B cell (primary cell): ENCODE results near the gene RPRD1A. TPM values are rescaled to one million over a fixed set of nuclear protein-coding genes. Genes with fewer than 3 reads are reported as not detected.

Experiments
- ATAC-seq: fragments of 200-7000 bp; cut with Tn5 transposase; one replicate; pipeline ENCODE4 v1.10.0; 2021; ENCODE audit warnings: low read depth, mild to moderate bottlenecking, moderate number of reproducible peaks, moderate library complexity
- CTCF ChIA-PET: fragments of 350-600 bp; sonication (Branson Sonifier 250); formaldehyde crosslinking; loops from one replicate; lab custom pipeline; 2021; ENCODE audit warnings: antibody characterized with exemption, inconsistent platforms; lab: Charles Lee
- POLR2A ChIA-PET: fragments of 350-600 bp; sonication (Branson Sonifier 250); formaldehyde crosslinking; loops from one replicate; lab custom pipeline; 2021; ENCODE audit warnings: antibody characterized with exemption; lab: Charles Lee
- DNase-seq: peaks from one replicate; pipeline ENCODE4 v3.0.0; 2013
- H2AFZ ChIP-seq: 2 replicates; pipeline ENCODE4 v1.6.1; 2012; ENCODE audit warnings: mild to moderate bottlenecking, low read depth, low read length; ENCODE audit not compliant: insufficient read depth, poor library complexity, severe bottlenecking
- H3K27ac ChIP-seq, 2 donors: 1 replicate in 1 of 2; 2 replicates in 1 of 2; pipeline ENCODE4 v1.5.1; 2012 to 2013; ENCODE audit warnings: low read length in 2 of 2, mild to moderate bottlenecking in 2 of 2, moderate library complexity in 1 of 2
- H3K27me3 ChIP-seq, 4 experiments: fragments of 200-600 bp in 1 of 4; sonication (generic) in 1 of 4; replicated peaks in 1 of 4; 1 replicate in 2 of 4; 2 replicates in 2 of 4; pipeline versions ENCODE4 v1.6.1 to v1.7.0; 2013 to 2016; ENCODE audit warnings: low read length in 3 of 4, mild to moderate bottlenecking in 2 of 4, mixed read lengths in 1 of 4, moderate library complexity in 1 of 4; ENCODE audit not compliant: insufficient read depth in 4 of 4, control insufficient read depth in 3 of 4; ENCODE audit errors: control extremely low read depth in 1 of 4
- H3K36me3 ChIP-seq, 2 experiments: replicated peaks in 1 of 2; 1 replicate in 1 of 2; 2 replicates in 1 of 2; pipeline versions ENCODE4 v1.6.1 to v1.7.1; 2013; ENCODE audit warnings: low read length in 1 of 2; ENCODE audit not compliant: insufficient read depth in 2 of 2, control insufficient read depth in 1 of 2; ENCODE audit errors: control extremely low read depth in 1 of 2, extremely low read depth in 1 of 2
- H3K4me1 ChIP-seq, 2 donors: fragments of 200-600 bp in 1 of 2; sonication (generic) in 1 of 2; 1 replicate in 1 of 2; 2 replicates in 1 of 2; pipeline versions ENCODE4 v1.5.1 to v1.6.1; 2013 to 2017; ENCODE audit warnings: low read length in 2 of 2; ENCODE audit not compliant: control insufficient read depth in 2 of 2, insufficient read depth in 2 of 2
- H3K4me2 ChIP-seq: replicated peaks from 2 replicates; pipeline ENCODE3; 2012; ENCODE audit warnings: mild to moderate bottlenecking, low read depth, low read length; ENCODE audit not compliant: poor library complexity, severe bottlenecking
- H3K4me3 ChIP-seq, 5 experiments: fragments of 200-600 bp in 1 of 5; sonication (generic) in 1 of 5; 1 replicate in 3 of 5; 2 replicates in 2 of 5; pipeline versions ENCODE4 v1.5.1 to v1.7.0; 2011 to 2016; ENCODE audit warnings: low read length in 4 of 5, mild to moderate bottlenecking in 4 of 5, low read depth in 2 of 5, control low read depth in 1 of 5, moderate library complexity in 1 of 5; ENCODE audit not compliant: insufficient read depth in 1 of 5; ENCODE audit errors: control extremely low read depth in 1 of 5, extremely low read depth in 1 of 5
- H3K79me2 ChIP-seq: fragments of 200-600 bp; sonication (generic); one replicate; pipeline ENCODE4 v1.6.0; 2016; ENCODE audit warnings: low read length; ENCODE audit not compliant: control insufficient read depth, insufficient read depth
- H3K9ac ChIP-seq: fragments of 200-600 bp; sonication (generic); 2 replicates; pipeline ENCODE4 v1.6.1; 2017; ENCODE audit warnings: mild to moderate bottlenecking, low read length, moderate library complexity
- H3K9me3 ChIP-seq, 3 donors: one replicate each; pipeline versions ENCODE4 v1.6.1 to v1.7.1; 2013; ENCODE audit warnings: low read length in 2 of 3; ENCODE audit not compliant: control insufficient read depth in 2 of 3, insufficient read depth in 1 of 3; ENCODE audit errors: control extremely low read depth in 1 of 3
- H4K20me1 ChIP-seq: 2 replicates; pipeline ENCODE4 v1.6.0; 2012; ENCODE audit warnings: mild to moderate bottlenecking, low read length; ENCODE audit not compliant: insufficient read depth, control insufficient read depth, poor library complexity, severe bottlenecking
- H3K27ac Mint-ChIP-seq: one replicate; pipeline ENCODE4 v1.8.0; 2021; ENCODE audit warnings: mixed read lengths
- H3K27me3 Mint-ChIP-seq: one replicate; pipeline ENCODE4 v1.8.0; 2021; ENCODE audit warnings: mixed read lengths
- H3K4me1 Mint-ChIP-seq: one replicate; pipeline ENCODE4 v1.8.0; 2021; ENCODE audit warnings: mixed read lengths
- H3K4me3 Mint-ChIP-seq: one replicate; pipeline ENCODE4 v1.8.0; 2021; ENCODE audit warnings: mixed read lengths
- H3K9me3 Mint-ChIP-seq: one replicate; pipeline ENCODE4 v1.8.0; 2022; ENCODE audit warnings: mixed read lengths; ENCODE audit not compliant: insufficient read depth
- CTCF ChIP-seq: fragments of 200-600 bp; IDR thresholded peaks from one replicate; pipeline ENCODE4 v1.8.0; 2022; ENCODE audit warnings: antibody characterized with exemption, mild to moderate bottlenecking
- EZH2 ChIP-seq: IDR thresholded peaks from 2 replicates; pipeline ENCODE4 v1.6.1; 2012; ENCODE audit warnings: borderline replicate concordance, low read depth, mild to moderate bottlenecking, moderate library complexity, low read length; ENCODE audit not compliant: insufficient read depth, poor library complexity, severe bottlenecking
- WGBS: methylation state at CpG from one replicate; pipeline ENCODE4 v1.1.5; 2013; ENCODE audit warnings: missing lambda C conversion rate; ENCODE audit not compliant: insufficient coverage; 5-methylcytosine and 5-hydroxymethylcytosine counted together
- intact Hi-C: fragments of 100-400 bp; cut with micrococcal nuclease; formaldehyde crosslinking; loops from one replicate; pipeline ENCODE4 v1.10.0; 2022
- polyA plus RNA-seq: library from polyadenylated mRNA; depleted of rRNA; stranded (reverse); fragments of >200 nt; gene quantifications from 2 replicates; pipeline ENCODE4 v1.2.3, GENCODE V29; 2012
- total RNA-seq, 2 donors: library from RNA; stranded (reverse); fragments of 120-200 nt in 1 of 2; gene quantifications; 1 replicate in 1 of 2; 2 replicates in 1 of 2; pipeline versions ENCODE4 v1.2.3 to v1.2.4, GENCODE V29; 2013 to 2022

Gene RPRD1A
- total and polyA plus RNA-seq, 2 donors (not counting 1 experiment from before 2014, with no cell fraction given): 27.6 to 62.6 TPM

GRCh38 chr18:35956226-35956625 lies 111.1 kb downstream of the RPRD1A start:
- intact Hi-C loops: no loop called here
- CTCF ChIA-PET: no interaction called here

DNA sequence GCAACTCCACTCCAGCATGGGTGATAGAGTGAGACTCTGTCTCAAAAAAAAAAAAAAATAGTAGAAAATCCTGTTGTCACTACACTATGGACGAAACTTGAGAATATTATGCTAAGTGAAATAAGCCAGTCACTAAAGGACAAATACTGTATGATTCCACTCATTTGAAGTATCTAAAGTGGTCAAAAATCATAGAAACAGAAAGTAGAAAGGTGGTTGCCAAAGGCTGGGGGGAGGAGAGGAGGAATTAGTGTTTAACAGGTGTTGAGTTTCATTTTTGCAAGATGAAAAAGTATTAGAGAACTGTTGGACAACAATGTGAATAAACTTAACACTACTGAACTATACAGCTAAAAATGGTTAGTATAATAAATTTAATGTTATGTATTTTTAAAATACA lies 113.7 kb downstream of the RPRD1A start:
- H3K4me3 Mint-ChIP-seq: no peak overlapping the region
- peaks cover 0 to 12% (median 9%) of the 10 kb centered on the region in 4 experiments for H3K27me3 ChIP-seq
- peaks cover 10% of the 10 kb centered on the region for H3K4me1 Mint-ChIP-seq
- peaks cover 55% of the 10 kb centered on the region for H3K27me3 Mint-ChIP-seq
- TF ChIP-seq EZH2 (no peak), CTCF (no peak)
- ChIA-PET CTCF (no interaction called here), POLR2A (no interaction called here)
- H3K4me1 ChIP-seq: peaks cover 7 to 8% of the 10 kb centered on the region in 2 donors
- no CpG with 5 or more reads among the region's 1 CpG for WGBS
- no peak overlapping the region for H3K9ac ChIP-seq
- no peaks in the 10 kb centered on the region for H3K9me3 Mint-ChIP-seq
- no peak overlapping the region for H3K27ac ChIP-seq
- H3K9me3 ChIP-seq: peaks cover 0 to 6% (median 0%) of the 10 kb centered on the region in 3 donors
- ATAC-seq: no peak
- H3K4me2 ChIP-seq: no peak overlapping the region
- intact Hi-C loops: no loop called here
- no peaks in the 10 kb centered on the region for H3K36me3 ChIP-seq
- H3K27ac Mint-ChIP-seq: no peak overlapping the region
- no peak for DNase-seq
- H4K20me1 ChIP-seq: no peaks in the 10 kb centered on the region
- H2AFZ ChIP-seq: no peak overlapping the region
- no peak overlapping the region for H3K4me3 ChIP-seq
- H3K79me2 ChIP-seq: no peaks in the 10 kb centered on the region

More at GRCh38 chr18:35956226-35956625, 111.1 kb downstream of the RPRD1A start:
- H3K4me3 ChIP-seq: no peak overlapping the region
- ATAC-seq: no peak
- no peaks in the 10 kb centered on the region for H3K79me2 ChIP-seq
- peaks cover 0 to 8% (median 1%) of the 10 kb centered on the region in 4 experiments for H3K27me3 ChIP-seq
- TF ChIP-seq EZH2 (no peak), CTCF (no peak)
- POLR2A ChIA-PET: no interaction called here
- H3K4me1 ChIP-seq: no peaks in the 10 kb centered on the region
- no peaks in the 10 kb centered on the region for H3K36me3 ChIP-seq
- Mint-ChIP-seq H3K27ac (no peak overlapping the region), H3K9me3 (peaks cover 2% of the 10 kb centered on the region), H3K27me3 (peaks cover 46% of the 10 kb centered on the region), H3K4me1 (no peaks in the 10 kb centered on the region), H3K4me3 (no peak overlapping the region)
- no peak overlapping the region for H3K9ac ChIP-seq
- no peak overlapping the region for H2AFZ ChIP-seq
- DNase-seq: no peak
- H3K9me3 ChIP-seq: peaks cover 1 to 10% (median 5%) of the 10 kb centered on the region in 3 donors
- H4K20me1 ChIP-seq: no peaks in the 10 kb centered on the region
- no peak overlapping the region for H3K27ac ChIP-seq
- no peak overlapping the region for H3K4me2 ChIP-seq
- no CpG with 5 or more reads among the region's 3 CpGs for WGBS
